GM19438 (cell line): ENCODE data around the gene NDUFA3.

Experiments used
- ATAC-seq: cut with Tn5 transposase; IDR thresholded peaks from one replicate; pipeline ENCODE4 v1.9.1; 2021; ENCODE audit warnings: low read depth; ENCODE audit not compliant: unreplicated experiment

The NDUFA3 gene

GRCh38 chr19:54137699-54138488, 35.2 kb downstream of the NDUFA3 start, which contains the start of gene CNOT3:
Gene CNOT3, plus strand, starts transcription at chr19:54137762. Its CDS starts 5,217 bp downstream, at chr19:54142979.
- ATAC-seq: no peak

- ATAC-seq: no peak
Measured at GRCh38 chr19:54138489-54139256, 36.0 kb downstream of the NDUFA3 start.

- no peak for ATAC-seq
Measured at GRCh38 chr19:54141356-54141755, 38.7 kb downstream of the NDUFA3 start.

- ATAC-seq: no peak
Measured at GRCh38 chr19:54142166-54142780, 39.6 kb downstream of the NDUFA3 start.

- no peak for ATAC-seq
Measured at GRCh38 chr19:54145541-54146158, 43.0 kb downstream of the NDUFA3 start.

GRCh38 chr19:54147676-54148075, 45.0 kb downstream of the NDUFA3 start:
- ATAC-seq: no peak

GRCh38 chr19:54148158-54148557, 45.5 kb downstream of the NDUFA3 start:
- no peak for ATAC-seq

GRCh38 chr19:54149021-54149812, 46.6 kb downstream of the NDUFA3 start:
- ATAC-seq: no peak

GRCh38 chr19:54151362-54152035, 48.8 kb downstream of the NDUFA3 start:
- no peak for ATAC-seq

- no peak for ATAC-seq
Measured at GRCh38 chr19:54152267-54152666, 49.6 kb downstream of the NDUFA3 start.

GRCh38 chr19:54152878-54153524, 50.3 kb downstream of the NDUFA3 start:
- no peak for ATAC-seq

GRCh38 chr19:54153731-54154326, 51.2 kb downstream of the NDUFA3 start:
- ATAC-seq: no peak

GRCh38 chr19:54154603-54155345, 52.1 kb downstream of the NDUFA3 start:
- no peak for ATAC-seq

GRCh38 chr19:54155694-54156093, 53.0 kb downstream of the NDUFA3 start:
- ATAC-seq: no peak

- no peak for ATAC-seq
Measured at GRCh38 chr19:54156490-54156889, 53.8 kb downstream of the NDUFA3 start.

- ATAC-seq: no peak
Measured at GRCh38 chr19:54156953-54157352, 54.3 kb downstream of the NDUFA3 start.
